GM19372 (cell line): ENCODE measurements around the gene TNFRSF8.

ENCODE experiments used
- ATAC-seq: cut with Tn5 transposase; IDR thresholded peaks from one replicate; pipeline ENCODE4 v1.9.1; 2021; ENCODE audit warnings: mild to moderate bottlenecking, low read depth, moderate library complexity; ENCODE audit not compliant: unreplicated experiment

TNFRSF8 gene

GRCh38 chr1:12113433-12114339 is 50.6 kb downstream of the TNFRSF8 start:
- no peak for ATAC-seq

- no peak for ATAC-seq
These were observed 51.2 kb downstream of the TNFRSF8 start for GRCh38 chr1:12114340-12114683.

- ATAC-seq, result no peak
These were observed 51.8 kb downstream of the TNFRSF8 start for GRCh38 chr1:12114916-12115315.

- no peak for ATAC-seq
These were observed 58.3 kb downstream of the TNFRSF8 start for GRCh38 chr1:12121212-12122003.

- no peak for ATAC-seq
These were observed 60.1 kb downstream of the TNFRSF8 start for GRCh38 chr1:12123172-12123571.

GRCh38 chr1:12124693-12125421 is 61.8 kb downstream of the TNFRSF8 start:
- no peak for ATAC-seq

- no peak for ATAC-seq
These were observed 62.6 kb downstream of the TNFRSF8 start for GRCh38 chr1:12125422-12126355.

- ATAC-seq, result no peak
These were observed 63.7 kb downstream of the TNFRSF8 start for GRCh38 chr1:12126781-12127180.

GRCh38 chr1:12127206-12127810 is 64.2 kb downstream of the TNFRSF8 start:
- ATAC-seq, result no peak

- no peak for ATAC-seq
These were observed 65.0 kb downstream of the TNFRSF8 start for GRCh38 chr1:12128120-12128519.

GRCh38 chr1:12129624-12130023 is 66.5 kb downstream of the TNFRSF8 start:
- ATAC-seq, result no peak

GRCh38 chr1:12130466-12131130 is 67.5 kb downstream of the TNFRSF8 start:
- ATAC-seq, result no peak

GRCh38 chr1:12132078-12132477 is 69.0 kb downstream of the TNFRSF8 start:
- no peak for ATAC-seq

- no peak for ATAC-seq
These were observed 71.6 kb downstream of the TNFRSF8 start for GRCh38 chr1:12134716-12135115.

- no peak for ATAC-seq
These were observed 72.5 kb downstream of the TNFRSF8 start for GRCh38 chr1:12135612-12136011.

- no peak for ATAC-seq
These were observed 74.0 kb downstream of the TNFRSF8 start for GRCh38 chr1:12136916-12137610.

GRCh38 chr1:12138196-12139168 is 75.4 kb downstream of the TNFRSF8 start:
- ATAC-seq, result no peak
